Large intestine (tissue), 3 donors: ENCODE measurements around the gene ENPP4. TPM values are rescaled to one million over a fixed set of nuclear protein-coding genes. Genes with fewer than 3 reads are reported as not detected.
A peak's percentile ranks its signal among the peaks of the same experiment; 100 is the strongest.
"Not testable (repeated sequence)": the region's sequence is repeated elsewhere in the genome, so short reads cannot be mapped to it uniquely, and the experiment has no call there.

ENCODE experiments used
- DNase-seq, 2 donors: peaks; one replicate each; pipeline versions ENCODE4 v3.0.0 to v3.0.0-alpha.2; 2013
- H3K27ac ChIP-seq: one replicate; pipeline ENCODE4 v1.5.1; 2013; ENCODE audit warnings: low read length
- H3K27me3 ChIP-seq: 2 replicates; pipeline ENCODE4 v1.6.1; 2013; ENCODE audit warnings: low read length; ENCODE audit not compliant: control insufficient read depth, insufficient read depth
- H3K36me3 ChIP-seq: 2 replicates; pipeline ENCODE4 v1.6.1; 2013; ENCODE audit warnings: low read length; ENCODE audit not compliant: control insufficient read depth, insufficient read depth
- H3K4me1 ChIP-seq: one replicate; pipeline ENCODE4 v1.6.1; 2013; ENCODE audit warnings: low read length; ENCODE audit not compliant: control insufficient read depth, insufficient read depth
- H3K4me3 ChIP-seq: one replicate; pipeline ENCODE4 v1.5.1; 2013; ENCODE audit warnings: low read length
- H3K9me3 ChIP-seq: one replicate; pipeline ENCODE4 v1.6.1; 2013; ENCODE audit warnings: mild to moderate bottlenecking, low read depth, low read length, moderate library complexity; ENCODE audit not compliant: control insufficient read depth
- WGBS: methylation state at CpG from one replicate; pipeline ENCODE4 v1.1.5; 2013; ENCODE audit warnings: low lambda C conversion rate; ENCODE audit not compliant: insufficient coverage; 5-methylcytosine and 5-hydroxymethylcytosine counted together
- polyA plus RNA-seq: library from polyadenylated mRNA; unstranded; fragments of 120-200 nt; gene quantifications from one replicate; pipeline ENCODE4 v1.2.1, GENCODE V29; 2013

ENPP4 gene
- polyA plus RNA-seq, 1 donor = 11.3 TPM

DNA sequence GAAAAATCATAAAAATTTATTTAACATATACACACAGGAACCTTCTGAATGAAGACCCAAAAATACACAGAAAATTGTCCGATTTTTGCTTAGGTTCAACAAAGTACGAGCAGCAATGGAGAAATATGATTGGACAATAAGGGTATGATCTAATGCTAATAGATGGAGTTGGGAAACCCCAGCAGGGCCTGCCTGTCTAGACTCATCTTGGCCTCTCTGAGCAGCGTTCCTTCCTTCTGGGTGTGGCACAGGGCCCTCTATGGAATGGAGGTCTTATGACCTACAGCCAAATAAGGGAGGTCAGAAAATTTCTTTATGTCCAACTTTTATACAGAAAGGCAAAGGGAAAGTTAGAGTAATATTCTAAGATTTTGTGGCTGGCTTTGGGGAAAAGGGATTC lies 27.7 kb upstream of the ENPP4 start:
- H3K27ac ChIP-seq = no peak overlapping the region
- H3K4me1 ChIP-seq = no peaks in the 10 kb centered on the region
- 100% methylated on average over 1 of the region's 3 CpGs for WGBS
- no peaks in the 10 kb centered on the region for H3K36me3 ChIP-seq
- no peak overlapping the region for H3K4me3 ChIP-seq
- no peak for DNase-seq
- peaks cover under 1% of the 10 kb centered on the region for H3K9me3 ChIP-seq
- H3K27me3 ChIP-seq = no peaks in the 10 kb centered on the region

GRCh38 chr6:46103441-46104115 lies 26.2 kb upstream of the ENPP4 start:
- H3K27me3 ChIP-seq = no peaks in the 10 kb centered on the region
- peaks cover 12% of the 10 kb centered on the region for H3K9me3 ChIP-seq
- H3K4me3 ChIP-seq = no peak overlapping the region
- H3K27ac ChIP-seq = no peak overlapping the region
- H3K36me3 ChIP-seq = no peaks in the 10 kb centered on the region
- DNase-seq = no peak
- H3K4me1 ChIP-seq = no peaks in the 10 kb centered on the region

DNA sequence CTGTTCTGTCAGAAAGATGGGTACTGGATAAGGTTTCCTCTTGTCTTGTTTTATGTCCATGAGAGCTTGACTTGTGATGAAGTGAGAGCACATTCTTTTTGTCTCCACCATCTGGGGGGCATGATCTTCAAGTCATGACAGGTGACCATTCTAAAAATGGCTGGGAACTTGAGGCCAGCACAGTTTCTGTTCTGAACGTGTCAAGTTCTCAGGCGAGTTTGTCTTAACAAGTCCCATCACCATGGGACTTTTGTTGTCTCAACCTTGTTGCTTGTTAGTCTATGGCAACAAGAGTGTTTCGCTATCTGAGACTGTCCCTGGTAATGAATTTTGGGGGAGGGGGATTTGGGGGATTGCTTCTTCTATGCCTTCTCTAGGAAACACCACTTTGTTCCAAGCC lies 25.6 kb upstream of the ENPP4 start:
- Histone ChIP-seq H3K27ac (no peak overlapping the region), H3K4me1 (no peaks in the 10 kb centered on the region), H3K36me3 (no peaks in the 10 kb centered on the region), H3K4me3 (no peak overlapping the region), H3K9me3 (peaks cover 12% of the 10 kb centered on the region), H3K27me3 (no peaks in the 10 kb centered on the region)
- DNase-seq = no peak
- WGBS = no CpG with 5 or more reads among the region's 3 CpGs

- Histone ChIP-seq H3K27ac (no peak overlapping the region), H3K9me3 (peaks cover 12% of the 10 kb centered on the region), H3K4me1 (no peaks in the 10 kb centered on the region), H3K4me3 (no peak overlapping the region), H3K36me3 (no peaks in the 10 kb centered on the region), H3K27me3 (no peaks in the 10 kb centered on the region)
- WGBS = 40% methylated on average over 1 of the region's 1 CpG
- DNase-seq = no peak
Measured at GRCh38 chr6:46105568-46105967, 24.2 kb upstream of the ENPP4 start.

DNA sequence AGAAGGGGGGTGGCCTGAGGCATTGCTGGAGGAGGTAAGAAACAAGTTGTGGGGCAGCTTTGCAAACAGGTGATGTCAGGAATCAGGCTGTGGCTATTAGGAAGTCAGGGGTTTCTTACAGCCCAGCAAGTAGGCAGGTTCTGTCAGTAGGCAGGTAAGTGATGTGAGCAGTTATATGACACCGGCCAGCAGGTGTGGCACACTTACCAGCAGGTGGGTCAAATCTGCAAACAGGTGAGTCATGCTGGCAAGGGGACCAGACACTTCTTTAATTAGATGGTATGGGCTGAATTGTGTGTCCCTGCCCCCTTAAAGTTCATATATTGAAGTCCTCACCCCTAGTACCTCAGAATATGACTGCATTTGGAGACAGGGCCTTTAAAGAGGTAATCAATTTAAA lies 16.4 kb upstream of the ENPP4 start:
- Histone ChIP-seq H3K9me3 (peaks cover 1% of the 10 kb centered on the region), H3K4me3 (no peak overlapping the region), H3K27me3 (no peaks in the 10 kb centered on the region), H3K36me3 (no peaks in the 10 kb centered on the region), H3K4me1 (no peaks in the 10 kb centered on the region), H3K27ac (no peak overlapping the region)
- peak; percentile 7 to 52 for DNase-seq
- WGBS = no CpG with 5 or more reads among the region's 1 CpG

DNA sequence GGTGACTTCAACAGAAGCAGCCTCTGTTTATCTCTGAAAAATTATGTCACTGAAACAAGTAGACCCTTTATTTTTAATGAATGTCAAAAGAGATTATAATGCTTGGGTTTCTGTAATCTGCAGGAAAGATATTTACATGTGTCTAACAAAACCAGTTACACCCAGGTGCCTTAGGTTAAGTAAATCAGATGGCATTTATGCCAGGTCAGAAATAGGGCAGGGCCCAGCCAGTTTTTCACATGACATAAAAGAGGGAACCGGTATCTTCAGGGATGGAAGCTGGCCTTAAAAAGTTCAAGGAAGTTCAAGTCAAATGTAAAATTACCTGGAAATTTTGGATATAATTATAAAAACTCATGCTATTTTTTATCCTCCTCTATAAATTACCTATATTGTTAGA lies 14.2 kb upstream of the ENPP4 start:
- Histone ChIP-seq H3K27ac (no peak overlapping the region), H3K9me3 (no peaks in the 10 kb centered on the region), H3K27me3 (no peaks in the 10 kb centered on the region), H3K4me3 (no peak overlapping the region), H3K36me3 (no peaks in the 10 kb centered on the region), H3K4me1 (no peaks in the 10 kb centered on the region)
- DNase-seq = no peak
- WGBS = no CpG with 5 or more reads among the region's 1 CpG

DNA sequence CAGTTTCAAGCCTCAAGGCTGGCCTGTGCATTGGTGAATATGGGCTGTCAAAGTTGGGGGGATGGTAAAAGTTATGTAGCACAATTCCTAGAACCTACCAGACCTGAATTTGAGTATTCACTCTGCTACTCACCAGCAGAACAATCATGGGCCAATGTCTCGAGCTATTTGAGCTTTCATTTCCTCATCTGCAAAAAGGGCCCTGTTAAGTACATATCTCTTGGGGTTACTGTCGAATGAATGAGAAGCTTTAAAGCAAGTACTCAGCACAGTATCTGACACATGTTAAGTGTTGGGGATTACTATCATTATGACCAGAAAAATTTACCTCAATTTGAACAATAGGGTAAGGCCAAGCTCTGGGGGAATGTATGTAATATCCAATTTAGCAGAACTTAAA lies 13.5 kb upstream of the ENPP4 start:
- Histone ChIP-seq H3K9me3 (no peaks in the 10 kb centered on the region), H3K27ac (no peak overlapping the region), H3K4me1 (no peaks in the 10 kb centered on the region), H3K27me3 (no peaks in the 10 kb centered on the region), H3K4me3 (no peak overlapping the region), H3K36me3 (no peaks in the 10 kb centered on the region)
- no peak for DNase-seq
- no CpG with 5 or more reads among the region's 2 CpGs for WGBS

GRCh38 chr6:46118157-46118556 lies 11.6 kb upstream of the ENPP4 start:
- no peak overlapping the region for H3K27ac ChIP-seq
- no peaks in the 10 kb centered on the region for H3K36me3 ChIP-seq
- WGBS = 100% methylated on average over 1 of the region's 1 CpG
- no peaks in the 10 kb centered on the region for H3K4me1 ChIP-seq
- no peak overlapping the region for H3K4me3 ChIP-seq
- no peaks in the 10 kb centered on the region for H3K9me3 ChIP-seq
- DNase-seq = no peak
- H3K27me3 ChIP-seq = no peaks in the 10 kb centered on the region

- H3K27me3 ChIP-seq = no peaks in the 10 kb centered on the region
- no peaks in the 10 kb centered on the region for H3K36me3 ChIP-seq
- no peak overlapping the region for H3K4me3 ChIP-seq
- H3K9me3 ChIP-seq = no peaks in the 10 kb centered on the region
- H3K27ac ChIP-seq = no peak overlapping the region
- no CpG with 5 or more reads among the region's 3 CpGs for WGBS
- H3K4me1 ChIP-seq = no peaks in the 10 kb centered on the region
- DNase-seq = no peak
Measured at GRCh38 chr6:46118836-46119235, 11.0 kb upstream of the ENPP4 start.

- H3K27me3 ChIP-seq, DNase-seq, H3K4me1 ChIP-seq, H3K36me3 ChIP-seq, H3K4me3 ChIP-seq, H3K27ac ChIP-seq, H3K9me3 ChIP-seq: not testable (repeated sequence)
- WGBS = no CpG with 5 or more reads among the region's 5 CpGs
Measured at GRCh38 chr6:46119679-46120078, 10.1 kb upstream of the ENPP4 start.

- Histone ChIP-seq H3K9me3 (no peaks in the 10 kb centered on the region), H3K27ac (no peak overlapping the region), H3K4me3 (no peak overlapping the region), H3K36me3 (no peaks in the 10 kb centered on the region), H3K27me3 (no peaks in the 10 kb centered on the region), H3K4me1 (peaks cover 1% of the 10 kb centered on the region)
- 93% methylated on average over 3 of the region's 3 CpGs for WGBS
- DNase-seq = no peak
Measured at GRCh38 chr6:46128476-46128875, 1.3 kb upstream of the ENPP4 start.
